ENCODE data around the gene UBAP2L.

The UBAP2L gene, protein sequence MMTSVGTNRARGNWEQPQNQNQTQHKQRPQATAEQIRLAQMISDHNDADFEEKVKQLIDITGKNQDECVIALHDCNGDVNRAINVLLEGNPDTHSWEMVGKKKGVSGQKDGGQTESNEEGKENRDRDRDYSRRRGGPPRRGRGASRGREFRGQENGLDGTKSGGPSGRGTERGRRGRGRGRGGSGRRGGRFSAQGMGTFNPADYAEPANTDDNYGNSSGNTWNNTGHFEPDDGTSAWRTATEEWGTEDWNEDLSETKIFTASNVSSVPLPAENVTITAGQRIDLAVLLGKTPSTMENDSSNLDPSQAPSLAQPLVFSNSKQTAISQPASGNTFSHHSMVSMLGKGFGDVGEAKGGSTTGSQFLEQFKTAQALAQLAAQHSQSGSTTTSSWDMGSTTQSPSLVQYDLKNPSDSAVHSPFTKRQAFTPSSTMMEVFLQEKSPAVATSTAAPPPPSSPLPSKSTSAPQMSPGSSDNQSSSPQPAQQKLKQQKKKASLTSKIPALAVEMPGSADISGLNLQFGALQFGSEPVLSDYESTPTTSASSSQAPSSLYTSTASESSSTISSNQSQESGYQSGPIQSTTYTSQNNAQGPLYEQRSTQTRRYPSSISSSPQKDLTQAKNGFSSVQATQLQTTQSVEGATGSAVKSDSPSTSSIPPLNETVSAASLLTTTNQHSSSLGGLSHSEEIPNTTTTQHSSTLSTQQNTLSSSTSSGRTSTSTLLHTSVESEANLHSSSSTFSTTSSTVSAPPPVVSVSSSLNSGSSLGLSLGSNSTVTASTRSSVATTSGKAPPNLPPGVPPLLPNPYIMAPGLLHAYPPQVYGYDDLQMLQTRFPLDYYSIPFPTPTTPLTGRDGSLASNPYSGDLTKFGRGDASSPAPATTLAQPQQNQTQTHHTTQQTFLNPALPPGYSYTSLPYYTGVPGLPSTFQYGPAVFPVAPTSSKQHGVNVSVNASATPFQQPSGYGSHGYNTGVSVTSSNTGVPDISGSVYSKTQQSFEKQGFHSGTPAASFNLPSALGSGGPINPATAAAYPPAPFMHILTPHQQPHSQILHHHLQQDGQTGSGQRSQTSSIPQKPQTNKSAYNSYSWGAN

DNA sequence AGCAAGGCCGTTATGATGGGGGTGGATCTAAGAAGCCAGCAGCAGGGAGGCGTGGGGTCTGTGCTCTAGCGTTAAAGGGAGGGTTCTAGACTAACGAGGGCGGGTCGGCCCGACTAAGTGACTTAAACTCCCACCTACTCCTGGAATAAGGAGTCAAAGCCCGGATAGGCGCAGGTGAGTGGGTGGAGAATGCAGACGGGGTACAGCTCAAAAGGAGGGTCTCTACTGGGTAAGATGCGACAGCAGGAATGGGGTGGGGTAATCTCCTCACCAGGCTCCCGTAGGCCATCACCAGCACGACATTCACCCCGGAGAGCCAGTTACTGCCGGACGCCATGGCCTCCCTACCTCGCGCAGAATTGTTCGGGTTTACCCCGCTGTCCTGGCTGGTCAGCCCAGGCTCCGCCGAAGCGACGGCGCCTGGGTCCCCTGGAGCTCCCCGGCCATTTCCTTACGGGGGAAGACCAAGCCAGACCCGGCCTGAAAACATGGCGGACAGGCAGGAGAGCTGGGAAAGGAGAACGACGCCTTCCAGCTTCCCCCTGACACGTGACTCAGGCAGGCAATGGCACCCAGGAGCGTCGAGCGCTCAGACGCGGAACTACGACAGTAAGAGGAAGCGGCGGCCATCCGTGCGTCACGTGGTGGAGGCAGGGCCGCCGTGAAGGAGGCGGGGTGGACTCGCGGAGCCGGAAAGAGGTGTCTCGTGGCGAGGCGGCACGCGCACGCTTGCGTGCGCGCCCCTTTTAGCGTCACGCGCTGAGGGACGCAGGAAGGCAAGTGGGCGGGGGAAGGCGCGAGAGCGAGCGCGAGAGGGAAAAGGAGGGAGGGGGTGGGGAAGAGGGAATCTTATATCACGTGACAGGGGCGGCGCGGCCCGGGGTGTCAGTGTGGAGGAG is at the start of gene UBAP2L:
Gene UBAP2L, plus strand, starts transcription at position 885 of the 899 bp plus-strand sequence. CDS start 4,169 bp downstream, outside the sequence.
- peak; percentile 96 to 97 for DNase-seq (ENCODE audit: low read depth in 2 of 2, low spot score in 1 of 2)

GRCh38 chr1:154171223-154171583 is 49.6 kb upstream of the UBAP2L start:
- no peak for DNase-seq (ENCODE audit: low read depth in 2 of 2, low spot score in 1 of 2)

DNA sequence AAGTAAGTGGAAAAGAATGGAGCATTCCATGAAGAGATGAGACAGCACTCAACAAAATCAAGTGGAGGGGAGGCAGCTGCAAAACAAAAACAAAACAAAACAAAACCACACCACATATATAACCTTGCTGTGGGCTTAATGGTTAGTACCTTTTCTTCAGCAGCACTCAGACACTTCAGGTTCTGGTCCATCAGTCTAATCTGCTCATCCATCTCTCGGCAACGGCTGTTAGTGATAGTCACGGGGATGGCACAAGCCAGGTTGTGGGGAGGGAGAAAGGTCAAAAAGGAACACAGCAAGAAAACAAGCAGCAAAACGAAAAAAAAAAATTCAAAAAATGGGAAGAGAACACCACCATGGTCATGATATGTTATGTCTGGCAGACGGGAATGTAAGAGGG is 48.9 kb upstream of the UBAP2L start:
- no peak for DNase-seq (ENCODE audit: low read depth in 2 of 2, low spot score in 1 of 2)

DNA sequence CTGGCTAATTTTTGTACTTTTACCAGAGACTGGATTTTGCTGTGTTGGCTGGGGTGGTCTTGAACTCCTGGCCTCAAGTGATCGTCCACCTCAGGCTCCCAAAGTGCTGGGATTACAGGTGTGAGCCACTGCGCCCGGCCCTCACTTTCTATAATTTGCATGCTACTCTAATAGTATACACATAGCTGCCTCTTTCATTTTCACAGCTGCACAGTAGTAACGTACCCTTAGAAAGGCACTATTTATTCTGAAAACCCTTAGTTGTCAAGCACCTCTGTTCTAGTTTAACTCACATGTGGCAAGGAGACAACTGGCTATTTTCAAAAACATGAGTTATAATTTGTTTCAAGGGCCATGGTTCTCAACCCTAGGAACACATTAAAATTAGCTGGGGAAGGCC is 46.1 kb upstream of the UBAP2L start:
- no peak for DNase-seq (ENCODE audit: low read depth in 2 of 2, low spot score in 1 of 2)

- DNase-seq (ENCODE audit: low read depth in 2 of 2, low spot score in 1 of 2), result no peak
Measured at GRCh38 chr1:154176337-154176736, 44.4 kb upstream of the UBAP2L start.

- DNase-seq (ENCODE audit: low read depth in 2 of 2, low spot score in 1 of 2), result no peak
Measured at GRCh38 chr1:154178013-154178412, 42.7 kb upstream of the UBAP2L start.

DNA sequence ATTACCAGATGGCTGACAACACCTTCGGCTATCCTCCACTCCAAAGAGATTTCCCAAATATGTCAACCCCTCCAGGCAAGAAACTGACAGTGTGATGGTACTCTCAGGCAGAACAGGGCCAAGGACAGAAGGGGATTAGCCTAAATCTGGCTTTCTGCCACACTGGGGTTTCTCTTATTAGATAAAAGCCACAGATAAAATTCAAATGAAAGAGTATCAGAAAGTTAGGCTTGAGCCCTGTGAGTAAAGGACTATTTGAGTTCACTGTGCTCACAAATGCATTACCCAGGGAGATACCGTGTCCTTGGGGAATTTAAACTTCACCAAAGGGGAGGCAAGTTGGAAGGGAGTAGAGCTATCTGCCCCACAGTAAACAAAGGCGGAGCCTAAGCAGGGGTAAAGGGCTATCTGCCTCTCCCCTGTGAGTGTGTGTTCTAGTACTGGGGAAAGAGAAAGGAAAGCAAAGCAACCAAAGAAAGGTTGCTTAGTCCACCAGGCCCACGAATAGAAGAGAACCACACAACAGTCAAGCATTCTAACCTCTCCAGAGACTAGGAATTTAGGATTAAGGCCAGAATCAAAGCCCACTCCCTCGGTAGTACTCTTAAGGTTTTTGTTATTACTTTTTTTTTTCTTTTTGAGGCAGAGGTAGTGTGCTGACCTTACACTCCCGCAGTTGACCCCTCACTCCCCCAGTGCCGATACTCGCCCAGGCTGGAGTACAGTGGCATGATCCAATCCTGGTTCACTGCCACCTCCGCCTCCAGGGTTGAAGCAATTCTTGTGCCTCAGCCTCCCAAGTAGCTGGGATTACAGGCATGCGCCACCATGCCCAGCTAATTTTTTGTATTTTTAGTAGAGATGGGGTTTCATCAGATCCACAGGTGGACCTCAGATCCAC is 41.6 kb upstream of the UBAP2L start:
- no peak for DNase-seq (ENCODE audit: low read depth in 2 of 2, low spot score in 1 of 2)

DNA sequence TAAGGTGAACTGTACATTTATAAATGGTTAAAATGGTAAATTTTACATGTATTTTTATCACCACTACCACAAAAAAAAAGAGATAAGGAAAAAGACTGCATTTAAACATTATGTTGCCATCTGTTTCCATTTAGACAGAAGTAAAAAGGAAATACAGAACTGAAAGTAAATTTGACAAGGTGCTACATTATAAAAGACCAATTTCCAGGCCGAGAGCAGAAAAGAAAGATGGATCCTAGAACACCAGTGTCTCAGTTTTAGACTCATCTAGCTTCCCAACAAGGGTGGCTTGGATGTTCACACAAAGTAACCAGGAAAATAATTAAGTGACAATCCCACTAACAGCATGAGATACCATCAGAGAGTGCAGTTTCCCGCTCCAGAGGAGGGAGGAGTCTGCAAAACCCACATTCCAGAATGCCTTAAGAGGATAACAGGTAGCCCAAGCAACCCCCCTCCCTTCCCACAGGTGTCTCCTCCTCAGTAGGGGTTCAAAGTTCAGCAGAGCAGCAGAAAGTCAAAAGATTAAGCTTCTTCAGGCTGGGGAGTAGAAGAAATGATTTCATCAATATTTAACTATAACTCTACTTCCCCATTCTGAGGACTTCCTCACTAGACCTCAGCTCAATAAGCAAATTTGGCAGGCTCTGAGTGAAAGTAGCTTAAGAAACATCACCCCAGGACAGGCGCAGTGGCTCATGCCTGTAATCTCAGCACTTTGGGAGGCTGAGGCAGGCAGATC is 40.6 kb upstream of the UBAP2L start:
- no peak for DNase-seq (ENCODE audit: low read depth in 2 of 2, low spot score in 1 of 2)

DNA sequence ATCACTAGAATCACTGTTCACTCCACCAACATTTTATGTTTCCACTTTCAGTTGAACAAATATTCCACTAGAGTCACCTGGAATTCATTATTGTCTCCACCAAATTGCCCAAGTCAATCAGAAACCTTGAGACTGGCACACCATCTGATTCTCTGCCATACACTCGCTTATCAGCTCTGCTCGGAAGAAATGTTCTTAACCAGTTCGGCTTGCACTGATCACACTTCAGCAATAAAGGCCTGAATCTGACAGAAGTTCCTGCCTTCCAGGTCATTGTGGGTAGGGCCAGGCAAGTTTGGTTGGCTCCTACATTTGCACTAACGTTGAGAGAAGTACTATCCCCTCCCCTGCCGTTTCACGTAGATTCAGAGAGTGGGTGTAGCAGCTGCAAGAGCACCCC is 38.8 kb upstream of the UBAP2L start:
- no peak for DNase-seq (ENCODE audit: low read depth in 2 of 2, low spot score in 1 of 2)

DNA sequence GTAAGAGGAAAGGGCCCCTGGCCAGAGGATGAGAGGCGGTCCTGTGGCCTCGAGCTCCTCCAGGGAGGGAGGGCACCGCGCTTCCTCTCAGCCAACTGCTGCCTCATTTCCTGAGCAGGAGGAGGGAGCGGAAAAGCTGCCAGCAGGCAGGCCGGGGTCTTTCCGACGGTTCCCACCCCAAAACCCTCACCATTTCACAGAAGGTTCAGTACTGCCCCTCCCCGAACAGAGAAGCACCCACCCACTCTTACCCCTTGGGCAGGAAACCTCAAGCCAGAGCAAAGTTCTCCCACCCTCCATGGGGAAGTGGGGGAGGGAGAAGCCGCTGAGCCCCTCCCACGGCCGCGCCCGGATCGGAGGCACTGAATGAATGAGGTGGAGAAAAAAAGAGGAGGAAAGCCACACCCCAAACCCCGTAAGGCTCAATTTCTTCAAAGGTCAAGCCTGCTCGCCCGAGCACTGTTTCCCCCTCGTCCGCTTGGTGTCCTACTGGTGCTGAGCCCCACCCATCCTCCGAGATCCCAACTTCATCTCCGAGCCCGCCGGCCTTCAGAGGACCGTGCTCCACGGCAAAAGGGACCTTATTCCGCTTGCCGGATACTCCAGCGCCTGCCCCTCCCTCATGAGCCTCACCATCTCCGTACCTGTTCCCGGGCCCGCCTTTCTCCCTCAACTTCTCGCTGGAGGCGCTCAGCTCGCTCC is 38.3 kb upstream of the UBAP2L start:
- DNase-seq (ENCODE audit: low read depth in 2 of 2, low spot score in 1 of 2), result no peak

- peak; percentile 86 to 90 for DNase-seq (ENCODE audit: low read depth in 2 of 2, low spot score in 1 of 2)
Measured at GRCh38 chr1:154183046-154183915, 37.5 kb upstream of the UBAP2L start.

DNA sequence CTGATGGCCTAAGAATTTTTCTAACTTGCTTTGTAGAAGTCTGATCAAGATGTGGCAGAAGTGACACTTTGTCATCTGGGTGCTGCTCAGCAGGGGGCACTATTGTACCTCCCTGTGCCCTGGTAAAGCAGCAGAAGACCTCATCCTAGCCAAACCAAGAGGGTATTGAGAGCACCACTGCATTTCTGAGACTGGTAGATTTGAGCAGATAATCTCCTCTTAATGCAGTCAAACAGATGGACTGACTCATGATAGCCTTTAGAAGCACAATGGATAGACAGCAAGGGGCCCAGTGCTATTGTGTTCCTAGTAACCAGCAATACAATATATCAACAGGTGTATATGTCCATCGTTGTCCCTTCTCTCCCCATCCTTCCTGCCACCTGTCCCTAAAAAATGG is 34.6 kb upstream of the UBAP2L start:
- DNase-seq (ENCODE audit: low read depth in 2 of 2, low spot score in 1 of 2), result no peak

DNA sequence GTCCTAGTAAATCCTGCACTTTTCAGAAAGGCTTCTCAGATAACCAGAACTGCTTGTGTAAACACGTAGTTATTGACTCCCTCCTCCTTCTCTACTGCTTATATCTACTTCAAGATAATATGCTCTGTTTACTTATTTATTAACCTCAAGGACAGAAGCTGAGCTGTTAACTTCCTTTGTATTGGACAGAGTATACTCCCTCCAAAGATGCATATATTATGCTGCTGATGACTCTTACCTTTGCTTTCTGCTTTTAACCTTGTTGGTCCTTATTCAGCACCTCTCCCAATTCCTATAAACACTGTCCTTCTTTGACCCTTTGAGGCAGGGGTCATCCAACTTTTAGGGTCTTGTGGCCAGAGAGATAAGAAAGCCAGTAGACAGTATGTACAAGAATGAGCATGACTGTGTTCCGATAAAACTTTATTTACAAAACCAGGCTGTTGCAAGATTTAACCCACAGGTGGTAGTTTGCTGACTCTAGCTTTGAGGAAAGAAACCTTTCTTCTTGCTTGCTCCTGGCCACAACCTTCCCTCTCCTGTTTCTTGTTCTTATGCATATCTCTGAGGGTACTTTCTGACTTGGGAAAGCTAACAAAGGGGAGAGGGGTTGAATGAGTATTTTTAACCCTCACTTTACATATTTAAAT is 33.8 kb upstream of the UBAP2L start:
- no peak for DNase-seq (ENCODE audit: low read depth in 2 of 2, low spot score in 1 of 2)

GRCh38 chr1:154190550-154190949 is 30.2 kb upstream of the UBAP2L start:
- no peak for DNase-seq (ENCODE audit: low read depth in 2 of 2, low spot score in 1 of 2)

DNA sequence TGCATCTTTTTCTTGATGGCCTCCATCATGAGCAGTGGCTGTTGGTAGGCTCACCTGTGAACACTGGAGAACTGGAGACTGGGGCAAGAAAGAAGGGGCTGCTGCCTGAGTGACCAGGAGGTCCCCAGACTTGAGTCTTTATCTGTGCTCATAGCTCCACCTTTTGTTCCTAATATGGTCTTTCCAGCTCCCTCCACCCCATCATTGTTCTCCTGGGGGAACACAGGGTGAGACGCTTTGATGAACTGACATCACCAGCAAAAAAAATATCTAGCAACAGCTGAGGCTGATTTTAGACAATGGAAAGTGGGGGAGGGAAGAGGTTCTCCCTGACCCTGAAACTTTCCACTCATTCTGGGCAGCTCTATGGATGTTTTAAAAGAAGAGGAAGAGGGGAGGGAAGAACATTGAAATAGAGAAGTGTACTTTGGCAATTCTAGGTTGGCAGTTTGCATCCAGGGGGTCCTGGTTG is 28.7 kb upstream of the UBAP2L start, which contains the start of gene TPM3:
Gene TPM3, minus strand, starts transcription at position 111 of the 472 bp plus-strand sequence. Its CDS starts 82 bp downstream, at position 29.
- no peak for DNase-seq (ENCODE audit: low read depth in 2 of 2, low spot score in 1 of 2)

GRCh38 chr1:154192476-154192875 is 28.3 kb upstream of the UBAP2L start:
- DNase-seq (ENCODE audit: low read depth in 2 of 2, low spot score in 1 of 2), result no peak

DNA sequence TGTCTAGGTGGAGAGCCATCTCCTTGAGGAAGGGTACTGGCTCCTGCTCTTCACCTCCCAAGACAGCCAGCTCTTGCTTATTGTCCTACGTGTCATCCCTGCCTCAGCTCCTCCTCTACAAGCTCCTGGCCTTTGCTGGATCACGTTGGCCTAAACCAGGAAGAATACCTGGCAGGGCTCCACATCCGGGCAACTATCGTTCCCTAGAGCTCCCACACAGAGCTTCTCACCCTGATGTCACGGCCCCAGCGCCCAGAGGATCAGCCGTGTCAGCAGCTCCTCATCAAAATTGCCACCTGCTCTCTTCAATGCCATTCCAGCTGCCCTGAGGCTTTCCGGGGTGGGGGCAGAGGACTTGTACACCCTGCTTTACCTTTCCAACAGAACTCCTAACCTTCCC is 26.9 kb upstream of the UBAP2L start:
- no peak for DNase-seq (ENCODE audit: low read depth in 2 of 2, low spot score in 1 of 2)
